DOHH2 (cell line): ENCODE data around the gene CDCP1.

Experiments
- H3F3A ChIP-seq: fragments of 200-600 bp; sonication (generic), shearing (Covaris generic); 2 replicates; pipeline ENCODE4 v1.6.0; 2016; ENCODE audit warnings: antibody characterized with exemption, mild to moderate bottlenecking; ENCODE audit not compliant: control insufficient read depth, insufficient read depth
- H3K27ac ChIP-seq: fragments of 200-600 bp; sonication (generic); 2 replicates; pipeline ENCODE4 v1.5.1; 2014; ENCODE audit warnings: low read depth, mild to moderate bottlenecking, low read length, moderate library complexity
- H3K27me3 ChIP-seq: fragments of 200-600 bp; sonication (generic); 2 replicates; pipeline ENCODE4 v1.6.1; 2014; ENCODE audit warnings: mild to moderate bottlenecking, low read length, mixed read lengths; ENCODE audit not compliant: control insufficient read depth
- H3K36me3 ChIP-seq: fragments of 200-600 bp; sonication (generic); 2 replicates; pipeline ENCODE4 v1.6.1; 2014; ENCODE audit warnings: mild to moderate bottlenecking, low read length, moderate library complexity, mixed read lengths; ENCODE audit not compliant: control insufficient read depth
- H3K4me1 ChIP-seq: fragments of 200-600 bp; sonication (generic); 2 replicates; pipeline ENCODE4 v1.6.1; 2014; ENCODE audit warnings: mild to moderate bottlenecking, low read length, mixed read lengths; ENCODE audit not compliant: control insufficient read depth
- H3K4me2 ChIP-seq: fragments of 200-600 bp; sonication (generic); 2 replicates; pipeline ENCODE4 v1.6.0; 2014; ENCODE audit warnings: mild to moderate bottlenecking, low read length, moderate library complexity
- H3K4me3 ChIP-seq: fragments of 200-600 bp; sonication (generic); 2 replicates; pipeline ENCODE4 v1.5.1; 2014; ENCODE audit warnings: mild to moderate bottlenecking, low read length, mixed read lengths
- H3K79me2 ChIP-seq: fragments of 200-600 bp; sonication (generic); 2 replicates; pipeline ENCODE4 v1.6.1; 2014; ENCODE audit warnings: mild to moderate bottlenecking, low read length, mixed read lengths; ENCODE audit not compliant: control insufficient read depth
- H3K9me2 ChIP-seq: fragments of 200-600 bp; sonication (generic); replicated peaks from 2 replicates; pipeline ENCODE4 v1.6.1; 2014; ENCODE audit warnings: mild to moderate bottlenecking, low read length, mixed read lengths; ENCODE audit not compliant: control insufficient read depth
- H3K9me3 ChIP-seq: fragments of 200-600 bp; sonication (generic); 2 replicates; pipeline ENCODE4 v1.6.1; 2014; ENCODE audit warnings: antibody characterized with exemption, low read length, mixed read lengths; ENCODE audit not compliant: control insufficient read depth, insufficient read depth
- H4K20me1 ChIP-seq: fragments of 200-600 bp; sonication (generic); 2 replicates; pipeline ENCODE4 v1.6.0; 2014; ENCODE audit warnings: low read depth, mild to moderate bottlenecking, antibody characterized with exemption, low read length, moderate library complexity; ENCODE audit not compliant: control insufficient read depth, insufficient read depth
- EZH2phosphoT487 ChIP-seq: fragments of 200-600 bp; sonication (generic); IDR thresholded peaks from 2 replicates; pipeline ENCODE4 v1.6.1; 2017; ENCODE audit warnings: borderline replicate concordance, mild to moderate bottlenecking, antibody characterized with exemption, low read length, moderate library complexity, mixed read lengths
- TF ChIP-seq, protein P1 (sequence below): fragments of 200-600 bp; sonication (generic); IDR thresholded peaks from one replicate; pipeline ENCODE4 v1.5.1; 2014; ENCODE audit warnings: antibody characterized with exemption, mild to moderate bottlenecking, low read depth, low read length; ENCODE audit not compliant: poor library complexity, severe bottlenecking

CDCP1 gene

DNA sequence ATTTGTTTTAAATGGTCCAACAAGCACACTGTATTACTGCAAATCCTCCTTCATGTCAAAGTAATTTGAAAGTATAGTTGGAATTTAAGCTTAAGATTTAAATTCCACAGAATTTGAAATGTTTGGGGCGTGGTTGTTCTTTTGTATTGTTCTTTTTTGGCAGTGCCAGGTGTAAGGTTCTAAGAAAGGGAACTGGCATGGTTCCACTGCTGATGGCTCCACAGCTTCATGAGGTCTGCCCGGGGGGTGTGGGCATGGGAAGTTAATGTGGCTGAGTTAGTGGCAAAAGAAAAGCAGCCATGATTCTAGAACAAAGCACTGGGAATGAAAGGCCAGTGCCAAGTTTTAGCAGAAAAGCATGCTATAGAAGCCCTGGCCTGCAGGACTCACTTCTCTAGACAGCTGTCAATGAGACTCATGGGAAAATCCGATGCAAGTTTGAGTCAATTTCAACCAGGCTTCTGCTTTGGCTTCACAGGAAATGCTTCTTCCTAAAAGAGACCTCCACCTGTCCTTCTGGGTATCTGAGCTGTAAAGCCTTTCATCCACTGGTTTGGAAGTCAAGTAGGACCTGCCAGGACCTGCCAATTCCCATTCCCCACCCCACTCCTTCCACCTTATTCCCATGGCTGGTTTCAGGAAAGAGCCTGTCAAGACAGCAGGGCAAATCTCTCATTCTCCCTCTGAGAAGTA, 18.9 kb downstream of the CDCP1 start:
- Histone ChIP-seq H3K79me2 (no peaks in the 10 kb centered on the region), H3K4me1 (no peaks in the 10 kb centered on the region), H3K27ac (no peak overlapping the region), H3K36me3 (no peaks in the 10 kb centered on the region), H3K4me2 (no peak overlapping the region), H3F3A (no peaks in the 10 kb centered on the region), H3K9me3 (no peaks in the 10 kb centered on the region), H3K4me3 (no peak overlapping the region), H3K27me3 (peaks cover 15% of the 10 kb centered on the region), H3K9me2 (no peaks in the 10 kb centered on the region), H4K20me1 (no peaks in the 10 kb centered on the region)
- no peak for TF ChIP-seq EZH2phosphoT487
- TF ChIP-seq, protein P1, sequence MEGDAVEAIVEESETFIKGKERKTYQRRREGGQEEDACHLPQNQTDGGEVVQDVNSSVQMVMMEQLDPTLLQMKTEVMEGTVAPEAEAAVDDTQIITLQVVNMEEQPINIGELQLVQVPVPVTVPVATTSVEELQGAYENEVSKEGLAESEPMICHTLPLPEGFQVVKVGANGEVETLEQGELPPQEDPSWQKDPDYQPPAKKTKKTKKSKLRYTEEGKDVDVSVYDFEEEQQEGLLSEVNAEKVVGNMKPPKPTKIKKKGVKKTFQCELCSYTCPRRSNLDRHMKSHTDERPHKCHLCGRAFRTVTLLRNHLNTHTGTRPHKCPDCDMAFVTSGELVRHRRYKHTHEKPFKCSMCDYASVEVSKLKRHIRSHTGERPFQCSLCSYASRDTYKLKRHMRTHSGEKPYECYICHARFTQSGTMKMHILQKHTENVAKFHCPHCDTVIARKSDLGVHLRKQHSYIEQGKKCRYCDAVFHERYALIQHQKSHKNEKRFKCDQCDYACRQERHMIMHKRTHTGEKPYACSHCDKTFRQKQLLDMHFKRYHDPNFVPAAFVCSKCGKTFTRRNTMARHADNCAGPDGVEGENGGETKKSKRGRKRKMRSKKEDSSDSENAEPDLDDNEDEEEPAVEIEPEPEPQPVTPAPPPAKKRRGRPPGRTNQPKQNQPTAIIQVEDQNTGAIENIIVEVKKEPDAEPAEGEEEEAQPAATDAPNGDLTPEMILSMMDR, result no peak

DNA sequence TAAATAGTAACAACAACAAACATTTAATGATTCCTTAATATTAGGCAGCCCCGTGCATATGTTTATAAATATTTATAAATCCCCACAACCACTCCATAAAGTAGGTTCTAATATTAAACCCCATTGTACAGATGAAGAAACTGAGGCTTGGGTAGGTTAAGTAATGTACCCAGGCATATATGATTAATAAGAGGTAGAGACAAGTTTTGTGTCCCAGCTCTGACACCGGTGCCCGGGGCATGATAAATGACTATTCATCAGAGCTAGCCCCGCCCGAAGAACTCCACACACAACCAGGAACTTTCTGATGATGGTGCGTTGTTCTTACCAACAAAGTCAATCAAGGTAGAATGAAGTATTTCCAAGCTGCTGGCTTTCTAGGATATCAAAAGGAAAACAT, 19.4 kb downstream of the CDCP1 start:
- Histone ChIP-seq H4K20me1 (no peaks in the 10 kb centered on the region), H3K4me3 (no peak overlapping the region), H3K27me3 (peaks cover 15% of the 10 kb centered on the region), H3K4me1 (no peaks in the 10 kb centered on the region), H3K79me2 (no peaks in the 10 kb centered on the region), H3F3A (no peaks in the 10 kb centered on the region), H3K27ac (no peak overlapping the region), H3K9me2 (no peaks in the 10 kb centered on the region), H3K4me2 (no peak overlapping the region), H3K9me3 (no peaks in the 10 kb centered on the region), H3K36me3 (no peaks in the 10 kb centered on the region)
- TF ChIP-seq EZH2phosphoT487, result no peak
- TF ChIP-seq, protein P1, result no peak

DNA sequence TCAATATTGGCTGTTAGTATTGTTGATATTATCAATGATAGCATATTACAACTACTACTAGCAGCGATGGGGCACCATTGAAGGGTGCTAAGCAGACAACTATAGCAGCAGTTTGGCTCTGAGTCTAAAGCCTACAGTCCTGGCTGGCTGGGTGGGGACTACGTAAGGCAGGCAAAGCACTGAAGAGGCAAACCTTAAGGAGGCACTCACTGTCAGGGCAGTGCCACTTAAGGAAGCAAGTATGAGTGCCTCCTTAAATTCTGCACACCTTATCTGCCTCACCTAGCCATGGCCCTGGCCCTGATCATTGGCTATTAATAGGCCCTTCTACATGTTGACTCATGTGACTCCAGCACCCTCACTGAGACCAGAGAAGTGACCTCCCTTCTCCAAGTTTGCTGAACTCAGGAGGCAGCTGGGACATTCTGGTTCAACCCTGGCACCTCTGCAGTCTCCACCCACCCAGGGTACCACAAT, 20.6 kb downstream of the CDCP1 start:
- Histone ChIP-seq H3K27me3 (peaks cover 15% of the 10 kb centered on the region), H3K4me2 (no peak overlapping the region), H3K79me2 (no peaks in the 10 kb centered on the region), H3K36me3 (no peaks in the 10 kb centered on the region), H3F3A (no peaks in the 10 kb centered on the region), H3K27ac (no peak overlapping the region), H4K20me1 (no peaks in the 10 kb centered on the region), H3K9me3 (no peaks in the 10 kb centered on the region), H3K4me1 (no peaks in the 10 kb centered on the region), H3K9me2 (no peaks in the 10 kb centered on the region), H3K4me3 (no peak overlapping the region)
- TF ChIP-seq EZH2phosphoT487, result no peak
- TF ChIP-seq, protein P1, result no peak
